HG03280 (cell line): ENCODE data around the gene TFCP2.

ENCODE experiments used
- ATAC-seq: cut with Tn5 transposase; IDR thresholded peaks from one replicate; pipeline ENCODE4 v1.9.1; 2021; ENCODE audit warnings: mild to moderate bottlenecking, moderate library complexity; ENCODE audit not compliant: unreplicated experiment

TFCP2 gene

GRCh38 chr12:51197736-51198567 is 25.0 kb upstream of the TFCP2 start:
- ATAC-seq = no peak

GRCh38 chr12:51196547-51196946 is 23.6 kb upstream of the TFCP2 start:
- ATAC-seq = no peak

- ATAC-seq = no peak
Measured at GRCh38 chr12:51195841-51196240, 22.9 kb upstream of the TFCP2 start.

- ATAC-seq = no peak
Measured at GRCh38 chr12:51192284-51192671, 19.3 kb upstream of the TFCP2 start.

GRCh38 chr12:51191516-51192283 is 18.8 kb upstream of the TFCP2 start:
- ATAC-seq = no peak

GRCh38 chr12:51190820-51191219 is 17.9 kb upstream of the TFCP2 start:
- ATAC-seq = no peak

- ATAC-seq = no peak
Measured at GRCh38 chr12:51189790-51190355, 16.9 kb upstream of the TFCP2 start.

- ATAC-seq = no peak
Measured at GRCh38 chr12:51188359-51189051, 15.6 kb upstream of the TFCP2 start.

- no peak for ATAC-seq
Measured at GRCh38 chr12:51187370-51187987, 14.5 kb upstream of the TFCP2 start.

GRCh38 chr12:51186465-51187085 is 13.6 kb upstream of the TFCP2 start:
- ATAC-seq = no peak

- ATAC-seq = no peak
Measured at GRCh38 chr12:51185171-51185717, 12.3 kb upstream of the TFCP2 start.

GRCh38 chr12:51183816-51184215 is 10.9 kb upstream of the TFCP2 start:
- ATAC-seq = no peak

GRCh38 chr12:51183349-51183748 is 10.4 kb upstream of the TFCP2 start:
- ATAC-seq = no peak

GRCh38 chr12:51181558-51181957 is 8.6 kb upstream of the TFCP2 start:
- ATAC-seq = no peak

- ATAC-seq = no peak
Measured at GRCh38 chr12:51177897-51178296, 5.0 kb upstream of the TFCP2 start.

- no peak for ATAC-seq
Measured at GRCh38 chr12:51174501-51174900, 1.6 kb upstream of the TFCP2 start.

GRCh38 chr12:51171884-51172514 is 936 bp downstream of the TFCP2 start:
- ATAC-seq = peak; percentile 10

- no peak for ATAC-seq
Measured at GRCh38 chr12:51163795-51164194, 9.1 kb downstream of the TFCP2 start.

GRCh38 chr12:51162217-51162616 is 10.7 kb downstream of the TFCP2 start:
- ATAC-seq = no peak
